Activated CD8-positive, alpha-beta memory T cell treated with anti-CD3 and anti-CD28 coated beads for 24 hours (primary cell): ENCODE measurements around the gene AATF.

ENCODE experiments used
- DNase-seq: peaks from one replicate; pipeline ENCODE4 v3.0.0-alpha.2; 2020

The AATF gene

GRCh38 chr17:36948717-36949460, at the start of gene AATF:
Gene AATF, plus strand, starts transcription at chr17:36948954. Its CDS starts 172 bp downstream, at chr17:36949126.
- peak; percentile 98 for DNase-seq

DNA sequence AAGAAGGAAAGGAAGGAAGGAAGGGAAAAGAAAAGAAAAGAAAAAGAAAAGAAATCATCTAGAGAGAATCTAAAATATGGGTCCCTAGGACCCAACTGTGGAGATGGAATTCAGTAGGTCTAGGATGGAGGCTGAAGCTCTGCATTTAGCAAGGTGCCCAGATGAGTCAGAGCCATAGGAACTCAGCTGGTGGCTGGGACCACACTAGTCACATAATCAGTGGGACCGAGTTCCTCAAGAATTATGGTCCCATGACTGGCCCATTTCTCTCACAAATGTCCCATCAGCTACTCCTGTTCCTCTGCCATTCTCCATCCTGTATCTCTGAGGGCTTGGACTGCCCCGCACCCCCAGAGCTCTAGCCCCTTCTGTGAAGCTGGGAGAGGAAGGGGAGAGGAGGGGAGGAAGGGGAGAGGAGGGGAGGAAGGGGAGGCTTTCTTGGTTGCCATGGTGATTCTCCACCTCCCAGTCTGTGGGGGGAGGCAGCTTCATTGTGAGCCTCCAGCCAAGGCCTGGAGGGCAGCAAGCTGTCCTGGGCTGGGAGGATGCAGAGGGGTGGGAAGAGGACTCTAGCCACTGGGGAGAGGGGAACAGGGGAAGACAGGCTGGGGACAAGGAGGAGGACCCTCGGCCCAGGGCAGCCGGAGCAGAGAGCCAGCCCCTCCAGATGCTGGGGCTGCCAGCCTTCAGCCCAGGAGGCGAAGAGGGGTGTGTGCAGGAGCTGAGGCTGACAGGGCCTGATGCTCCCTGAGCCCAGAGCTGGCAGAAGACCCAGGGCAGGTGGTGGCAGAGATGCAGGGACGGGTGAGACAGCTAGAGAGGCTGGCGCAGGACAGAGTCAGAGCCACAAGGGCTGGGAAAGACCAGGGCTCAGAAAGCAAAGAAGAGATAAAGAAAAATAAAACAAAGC, 49.2 kb upstream of the AATF start:
- no peak for DNase-seq

GRCh38 chr17:36900160-36900512, 48.6 kb upstream of the AATF start:
- no peak for DNase-seq

- DNase-seq: no peak
Measured at GRCh38 chr17:36901506-36901905, 47.2 kb upstream of the AATF start.

DNA sequence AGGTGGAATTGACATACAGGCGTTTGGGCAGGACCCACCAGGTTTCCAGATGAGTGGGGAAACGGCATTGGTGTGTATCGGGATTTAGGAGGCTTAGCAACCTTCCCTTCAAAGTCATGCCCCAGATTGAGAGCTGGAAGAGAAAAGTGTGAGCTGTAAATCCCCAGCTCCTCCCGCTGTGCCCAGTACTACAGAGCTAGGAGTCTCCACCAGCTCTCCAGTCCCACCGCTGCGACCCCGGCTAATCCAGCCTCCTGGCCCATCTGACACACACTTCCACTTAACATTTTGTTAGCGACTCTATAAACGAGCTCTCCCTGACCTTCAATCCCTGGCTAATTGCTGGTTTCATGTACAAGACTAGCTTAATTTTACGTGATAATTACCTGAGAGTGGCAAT, 41.3 kb upstream of the AATF start:
- DNase-seq: no peak

GRCh38 chr17:36910513-36910912, 38.2 kb upstream of the AATF start:
- DNase-seq: no peak

DNA sequence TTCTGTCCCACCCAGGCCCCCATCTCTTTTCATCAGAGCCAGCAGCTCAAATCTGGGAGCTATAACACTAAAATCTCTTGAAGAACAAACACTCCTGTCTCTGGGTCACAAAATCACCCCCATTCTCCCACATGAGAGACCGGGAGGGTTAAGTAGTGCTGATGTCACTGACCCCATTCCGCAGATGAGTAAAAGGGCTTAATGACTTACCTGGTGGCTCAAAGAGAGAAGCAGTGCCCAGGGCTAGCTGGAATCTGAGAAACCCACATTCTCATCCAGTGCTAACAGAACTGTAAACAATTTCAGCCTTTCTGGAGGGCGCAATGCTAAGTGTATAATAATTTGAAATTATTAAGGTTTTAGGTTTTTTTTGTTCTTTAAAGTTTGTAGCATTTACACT, 37.8 kb upstream of the AATF start:
- DNase-seq: no peak

GRCh38 chr17:36913132-36913531, 35.6 kb upstream of the AATF start:
- DNase-seq: no peak

DNA sequence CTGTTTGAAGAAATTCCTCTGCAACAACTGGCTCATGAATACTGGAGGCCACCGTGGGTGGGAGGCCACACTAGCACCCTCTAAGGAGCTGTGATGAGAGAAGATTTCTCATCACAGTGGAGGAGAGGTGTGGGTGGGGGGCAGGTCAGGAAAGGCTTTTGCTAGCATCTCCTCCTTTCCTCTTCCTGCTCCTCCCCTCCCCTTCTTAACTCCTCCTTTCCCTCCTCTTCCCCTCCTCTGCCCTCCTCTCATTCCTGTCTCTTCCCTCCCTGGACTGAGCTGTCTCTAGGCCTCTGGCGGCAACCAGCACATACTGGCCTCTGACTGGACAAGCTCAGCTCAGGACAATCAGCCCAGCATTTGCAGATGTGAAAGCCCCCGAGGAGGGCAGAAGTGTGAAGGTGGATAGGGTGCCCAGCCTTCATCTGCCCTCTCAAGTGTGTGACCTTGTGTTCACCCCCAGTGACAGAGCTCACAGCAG, 30.5 kb upstream of the AATF start:
- DNase-seq: no peak

DNA sequence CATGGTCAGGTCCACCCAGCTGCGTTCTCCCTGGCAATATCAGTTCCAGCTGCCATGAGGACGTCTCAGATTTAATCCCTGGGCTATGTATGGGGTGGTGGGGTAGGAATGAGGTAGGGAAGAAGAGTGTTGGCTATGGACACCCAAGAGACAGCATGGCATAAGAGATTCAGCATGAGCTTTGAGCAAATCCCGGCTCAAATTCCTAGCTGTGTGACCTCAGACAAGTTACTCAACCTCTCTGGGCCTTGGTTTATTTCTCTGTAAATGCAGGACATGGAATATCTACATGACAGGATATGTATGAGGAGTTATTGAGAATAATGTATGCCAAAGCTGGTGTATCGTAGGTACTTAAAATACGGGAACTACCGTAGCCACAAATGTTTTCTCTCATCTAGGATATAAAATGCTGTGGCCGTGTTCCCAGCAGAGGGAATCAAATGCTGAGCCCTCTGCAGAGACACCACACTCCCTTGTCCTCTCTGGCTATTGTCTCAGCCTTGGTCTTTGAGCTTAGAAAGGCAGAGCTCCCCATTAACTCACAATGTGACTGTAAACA, 29.3 kb upstream of the AATF start:
- no peak for DNase-seq

- DNase-seq: no peak
Measured at GRCh38 chr17:36920032-36921005, 28.4 kb upstream of the AATF start.

GRCh38 chr17:36921095-36921851, 27.5 kb upstream of the AATF start:
- peak; percentile 63 for DNase-seq

GRCh38 chr17:36922175-36922574, 26.6 kb upstream of the AATF start:
- DNase-seq: no peak

DNA sequence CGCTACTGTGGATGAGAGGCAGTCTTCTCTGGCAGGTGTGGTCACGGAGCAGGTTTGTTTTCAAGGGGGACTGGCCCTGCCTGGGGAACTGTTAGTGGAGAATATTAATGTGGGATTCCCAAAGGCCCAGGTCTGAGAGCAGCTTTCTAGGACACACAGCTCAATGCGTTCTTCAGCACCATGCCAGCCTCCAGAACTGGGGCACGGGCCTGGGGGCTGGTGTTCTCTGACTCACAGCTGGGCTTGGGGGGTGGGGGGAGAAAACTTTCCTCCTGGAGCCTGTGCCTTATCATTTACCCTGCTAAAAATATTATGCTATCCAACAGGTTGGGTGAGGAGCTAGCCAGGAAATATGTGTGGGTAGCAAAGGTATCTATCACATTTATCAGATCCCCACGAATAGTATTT, 24.9 kb upstream of the AATF start:
- DNase-seq: no peak

- no peak for DNase-seq
Measured at GRCh38 chr17:36926226-36926625, 22.5 kb upstream of the AATF start.

DNA sequence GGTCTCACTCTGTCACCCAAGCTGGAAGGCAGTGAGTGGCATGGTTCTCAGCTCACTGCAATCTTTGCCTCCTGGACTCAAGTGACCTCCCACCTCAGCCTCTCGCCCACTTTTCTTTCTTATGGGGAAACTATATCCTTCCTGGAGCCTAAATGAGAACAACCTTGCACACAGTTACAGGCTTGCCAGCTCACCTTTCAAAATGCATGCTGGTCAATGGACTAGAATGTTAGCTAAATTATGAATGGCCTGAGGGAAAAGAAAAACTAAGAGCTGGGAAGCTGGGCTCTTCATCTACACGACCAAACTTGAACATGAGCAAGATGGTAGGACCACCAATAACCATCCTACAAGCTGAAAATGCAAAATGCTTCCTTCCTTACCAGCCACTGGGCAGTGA, 22.1 kb upstream of the AATF start:
- DNase-seq: no peak

- DNase-seq: no peak
Measured at GRCh38 chr17:36928471-36929345, 20.0 kb upstream of the AATF start.

- DNase-seq: no peak
Measured at GRCh38 chr17:36929851-36930582, 18.7 kb upstream of the AATF start.

DNA sequence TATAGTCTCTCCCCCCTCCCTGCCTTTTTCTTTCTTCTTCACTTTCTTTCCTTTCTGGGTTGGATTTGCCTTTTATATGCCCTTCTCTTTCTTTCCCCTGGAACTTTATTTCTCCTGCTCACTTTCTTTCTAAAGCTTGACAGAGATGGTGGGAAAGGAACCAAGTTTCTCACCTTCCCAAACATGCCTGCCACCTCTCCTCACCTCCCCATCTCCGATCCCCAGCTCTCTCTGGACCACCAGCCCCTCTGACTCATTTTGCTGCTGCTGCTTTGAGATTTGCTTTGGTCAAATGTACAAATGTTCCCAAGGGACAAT, 18.2 kb upstream of the AATF start:
- DNase-seq: no peak

GRCh38 chr17:36931096-36931696, 17.6 kb upstream of the AATF start:
- no peak for DNase-seq
